ENCODE data around the gene FOXC1.

The FOXC1 gene

DNA sequence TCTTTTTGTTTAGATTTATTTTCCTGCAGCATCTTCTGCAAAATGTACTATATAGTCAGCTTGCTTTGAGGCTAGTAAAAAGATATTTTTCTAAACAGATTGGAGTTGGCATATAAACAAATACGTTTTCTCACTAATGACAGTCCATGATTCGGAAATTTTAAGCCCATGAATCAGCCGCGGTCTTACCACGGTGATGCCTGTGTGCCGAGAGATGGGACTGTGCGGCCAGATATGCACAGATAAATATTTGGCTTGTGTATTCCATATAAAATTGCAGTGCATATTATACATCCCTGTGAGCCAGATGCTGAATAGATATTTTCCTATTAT lies 3.2 kb downstream of the FOXC1 start:
- DNase-seq, result no peak

DNA sequence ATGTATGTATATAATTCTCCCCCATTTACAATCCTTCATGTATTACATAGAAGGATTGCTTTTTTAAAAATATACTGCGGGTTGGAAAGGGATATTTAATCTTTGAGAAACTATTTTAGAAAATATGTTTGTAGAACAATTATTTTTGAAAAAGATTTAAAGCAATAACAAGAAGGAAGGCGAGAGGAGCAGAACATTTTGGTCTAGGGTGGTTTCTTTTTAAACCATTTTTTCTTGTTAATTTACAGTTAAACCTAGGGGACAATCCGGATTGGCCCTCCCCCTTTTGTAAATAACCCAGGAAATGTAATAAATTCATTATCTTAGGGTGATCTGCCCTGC lies 3.6 kb downstream of the FOXC1 start:
- no peak for DNase-seq

GRCh38 chr6:1613688-1614447 lies 4.2 kb downstream of the FOXC1 start:
- no peak for DNase-seq

GRCh38 chr6:1614448-1615150 lies 4.9 kb downstream of the FOXC1 start:
- no peak for DNase-seq

GRCh38 chr6:1615151-1615852 lies 5.6 kb downstream of the FOXC1 start:
- DNase-seq, result no peak

DNA sequence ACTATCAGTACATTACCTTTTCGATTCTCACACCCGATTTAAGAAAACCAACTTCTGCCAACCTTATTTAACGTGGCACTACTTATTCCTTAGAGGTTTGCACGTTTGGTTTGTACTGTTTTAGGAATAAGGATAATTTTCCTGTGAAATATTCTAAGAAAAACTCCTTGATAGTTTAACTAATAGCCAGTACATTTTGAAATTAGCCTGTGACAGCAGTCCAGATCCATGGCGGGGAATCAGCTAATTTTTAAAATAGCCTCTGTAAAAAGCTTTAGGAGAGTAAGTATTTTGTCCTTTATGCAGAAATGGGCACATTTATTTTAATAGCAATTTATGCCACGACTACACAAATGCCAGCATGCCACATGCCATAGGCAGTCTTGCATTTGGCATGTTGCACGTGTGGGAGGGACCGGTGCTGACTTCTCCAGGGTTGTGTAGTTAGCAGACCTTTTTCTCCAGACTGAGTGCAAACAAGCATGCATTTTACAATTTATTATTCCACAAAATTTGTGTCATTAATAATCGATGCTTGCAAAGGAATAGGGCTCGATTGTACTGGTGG lies 6.2 kb downstream of the FOXC1 start:
- DNase-seq, result no peak

- no peak for DNase-seq
Measured at GRCh38 chr6:1616701-1617463, 7.2 kb downstream of the FOXC1 start.

GRCh38 chr6:1617466-1618310 lies 8.0 kb downstream of the FOXC1 start:
- no peak for DNase-seq

DNA sequence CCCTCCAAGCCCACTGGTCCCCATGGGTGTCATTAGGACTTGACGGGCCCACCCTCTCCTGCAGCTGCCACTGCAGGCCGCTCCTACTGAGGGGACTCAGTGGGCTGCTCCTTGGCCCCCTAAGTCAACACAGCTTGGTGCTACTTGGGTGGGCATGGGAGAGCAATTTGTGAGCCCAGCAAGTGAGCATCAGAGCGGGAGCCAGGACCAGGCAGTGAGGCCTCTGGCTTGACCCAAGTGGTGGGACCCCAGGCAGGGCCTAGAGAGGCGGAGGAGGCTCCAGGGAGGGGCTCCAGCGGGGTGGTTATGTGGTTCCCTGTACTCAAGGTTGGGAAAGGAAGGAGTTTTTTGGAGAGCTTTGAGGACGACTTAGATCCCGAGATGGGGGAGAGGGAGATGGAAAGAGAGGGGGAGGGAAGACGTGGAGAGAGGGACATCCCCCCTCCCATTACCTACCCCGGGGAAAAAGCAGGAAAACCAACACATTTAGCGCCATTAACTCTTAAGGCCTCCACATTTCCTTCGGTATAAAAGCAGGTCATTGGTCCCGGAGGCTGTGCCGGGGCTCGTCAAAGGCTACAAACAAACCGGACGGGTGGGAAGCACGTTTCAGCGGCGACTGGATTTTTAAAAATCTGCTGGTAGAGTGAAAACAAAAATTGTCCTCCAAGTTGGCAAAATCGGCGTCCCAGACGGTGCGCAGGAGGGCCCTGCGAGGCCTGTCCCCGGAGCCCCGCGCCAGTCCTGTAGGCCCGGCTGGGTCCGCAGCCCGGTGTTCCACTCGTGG lies 8.8 kb downstream of the FOXC1 start:
- DNase-seq, result no peak

- no peak for DNase-seq
Measured at GRCh38 chr6:1619098-1619672, 9.5 kb downstream of the FOXC1 start.

DNA sequence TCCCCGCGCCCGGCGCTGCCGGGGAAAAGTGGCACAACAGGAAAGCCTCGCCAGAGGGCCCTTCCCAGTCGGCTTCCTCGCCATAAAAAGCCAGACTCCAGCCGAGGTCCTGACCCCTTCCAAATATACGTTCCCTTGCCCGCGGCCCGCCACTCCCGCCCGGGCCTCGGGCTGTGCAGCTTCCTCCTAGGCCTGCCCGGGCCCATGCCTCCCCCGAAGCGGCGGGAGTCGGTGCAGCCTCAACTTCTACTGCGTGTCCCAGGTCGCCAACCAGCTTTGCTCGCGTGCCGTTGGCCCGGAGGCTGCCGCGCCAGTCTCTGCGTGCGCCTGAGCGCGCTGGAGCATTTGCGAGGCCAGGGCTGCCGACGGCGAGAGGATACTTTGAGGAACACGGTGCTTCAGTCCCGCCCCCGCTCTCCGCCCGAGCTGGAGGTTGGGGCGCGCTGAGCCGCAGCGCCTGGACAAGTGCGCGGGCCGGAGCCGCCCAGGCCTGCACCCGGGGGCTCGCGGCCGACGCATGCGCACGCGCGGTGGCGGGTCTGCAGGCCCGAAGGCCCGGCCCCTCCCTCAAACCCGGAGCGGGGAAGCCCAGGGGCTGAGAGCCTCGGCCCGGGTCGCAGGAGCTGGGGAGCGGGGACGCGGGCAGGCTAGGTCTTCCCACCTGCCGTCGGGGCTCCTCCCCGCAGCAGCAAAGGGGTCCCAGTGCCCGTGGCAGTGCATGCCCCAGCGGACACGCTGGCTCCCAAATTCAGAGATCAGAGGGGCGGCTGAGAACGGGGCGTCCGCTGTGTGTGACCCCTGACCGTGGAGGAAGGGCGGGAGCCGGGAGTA lies 10.2 kb downstream of the FOXC1 start:
- no peak for DNase-seq

DNA sequence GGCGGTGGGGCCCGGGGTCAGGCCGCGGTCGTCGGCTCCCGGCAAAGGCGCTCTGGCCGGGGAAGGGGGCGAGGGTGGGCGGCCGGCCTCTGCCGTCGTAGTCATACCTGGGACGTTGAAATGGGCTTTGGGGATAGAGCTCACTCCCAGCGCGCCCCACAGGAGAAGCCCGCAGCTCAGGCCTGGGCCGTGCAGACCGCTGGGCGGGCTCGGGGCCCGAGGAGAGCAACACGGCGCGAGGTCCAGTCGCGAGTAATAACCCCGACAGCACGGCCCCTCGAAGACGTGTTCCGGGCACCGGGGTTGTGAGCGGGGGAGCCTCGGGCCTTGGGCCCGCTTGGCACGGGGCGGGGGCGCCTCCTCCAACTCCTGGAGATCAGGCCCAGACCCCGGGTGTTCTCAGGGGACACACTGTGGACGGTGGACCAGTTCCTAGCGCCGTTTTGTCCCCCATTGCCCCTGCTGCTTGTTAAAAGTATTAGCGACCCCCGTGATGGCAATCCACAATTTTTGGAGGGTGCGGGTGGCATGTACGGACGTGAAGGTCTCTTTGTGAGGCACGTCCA lies 10.9 kb downstream of the FOXC1 start:
- no peak for DNase-seq

DNA sequence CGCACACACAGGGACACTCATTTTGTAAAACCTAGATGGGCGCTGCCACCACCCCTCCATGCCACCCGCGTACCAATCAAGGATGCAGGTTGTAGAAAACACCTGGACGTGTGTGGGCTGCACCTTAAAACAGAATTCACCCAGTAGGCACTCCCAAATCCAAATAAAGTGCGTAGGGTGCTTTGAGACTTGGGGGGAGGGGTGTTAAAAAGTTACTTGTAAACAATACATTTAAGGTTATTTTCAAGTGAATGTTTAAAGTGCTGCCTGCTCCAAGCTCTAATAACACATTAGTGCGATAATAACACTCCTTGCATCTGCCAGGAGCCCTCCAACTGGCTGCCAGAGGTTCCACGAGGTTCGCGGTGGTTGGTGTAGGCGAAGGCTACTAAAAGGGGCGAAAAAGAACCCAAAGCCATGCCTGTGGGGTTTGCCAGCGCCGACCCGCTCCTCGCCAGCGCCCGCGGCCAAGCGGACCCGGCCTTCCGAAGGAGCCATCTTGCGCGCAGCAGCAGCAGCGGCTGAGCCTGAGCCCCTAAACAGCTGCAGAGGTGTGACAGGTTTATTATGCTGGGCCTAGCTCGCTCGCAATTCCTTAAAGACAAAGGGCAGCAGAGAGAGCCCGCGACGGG lies 11.5 kb downstream of the FOXC1 start:
- no peak for DNase-seq

- DNase-seq, result no peak
Measured at GRCh38 chr6:1622220-1622850, 12.6 kb downstream of the FOXC1 start.

GRCh38 chr6:1622851-1623768 lies 13.4 kb downstream of the FOXC1 start:
- no peak for DNase-seq

DNA sequence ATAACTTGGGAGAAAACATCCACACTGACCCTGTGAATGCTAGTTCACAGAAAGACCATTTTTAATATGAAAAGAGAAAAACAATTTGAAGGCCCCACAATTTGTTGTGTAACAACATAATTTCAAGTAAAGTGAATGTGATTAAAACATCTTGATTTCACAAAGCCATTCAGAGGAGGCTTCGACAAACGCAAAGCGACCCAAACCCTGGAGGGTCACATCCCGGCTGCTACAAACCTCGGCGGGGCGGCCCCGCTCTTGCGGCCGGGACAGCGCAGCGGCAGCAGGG lies 14.0 kb downstream of the FOXC1 start:
- DNase-seq, result no peak

- DNase-seq, result no peak
Measured at GRCh38 chr6:1624058-1624850, 14.5 kb downstream of the FOXC1 start.

All from hippocampal formation (tissue), 2 donors.